CD14-positive monocyte (primary cell): ENCODE results near the gene ZNF423. TPM values are rescaled to one million over a fixed set of nuclear protein-coding genes. Genes with fewer than 3 reads are reported as not detected.

Source experiments
- DNase-seq, 3 donors: peaks; one replicate each; pipeline ENCODE4 v3.0.0-alpha.2; 2011 to 2022
- H2AFZ ChIP-seq: 2 replicates; pipeline ENCODE4 v1.6.0; 2012; ENCODE audit warnings: mild to moderate bottlenecking, low read depth, low read length, inconsistent platforms; ENCODE audit not compliant: insufficient read depth, poor library complexity, severe bottlenecking
- H3K27ac ChIP-seq, 2 donors: 1 replicate in 1 of 2; 2 replicates in 1 of 2; pipeline ENCODE4 v1.5.1; 2012 to 2013; ENCODE audit warnings: low read length in 2 of 2, control low read depth in 1 of 2, inconsistent platforms in 1 of 2, low read depth in 1 of 2, mild to moderate bottlenecking in 1 of 2
- H3K27me3 ChIP-seq, 2 donors: one replicate each; pipeline versions ENCODE4 v1.6.0 to v1.6.1; 2011 to 2013; ENCODE audit warnings: low read length in 2 of 2; ENCODE audit not compliant: control insufficient read depth in 2 of 2, insufficient read depth in 2 of 2
- H3K36me3 ChIP-seq, 2 donors: replicated peaks in 1 of 2; 1 replicate in 1 of 2; 2 replicates in 1 of 2; pipeline versions ENCODE4 v1.5.1 to v1.6.1; 2012 to 2013; ENCODE audit warnings: low read length in 2 of 2, control low read depth in 1 of 2, inconsistent platforms in 1 of 2, mild to moderate bottlenecking in 1 of 2; ENCODE audit not compliant: insufficient read depth in 2 of 2, control insufficient read depth in 1 of 2
- H3K4me1 ChIP-seq, 2 donors: 1 replicate in 1 of 2; 2 replicates in 1 of 2; pipeline versions ENCODE4 v1.5.1 to v1.6.1; 2012 to 2013; ENCODE audit warnings: low read length in 2 of 2, control low read depth in 1 of 2, inconsistent platforms in 1 of 2, mild to moderate bottlenecking in 1 of 2, moderate library complexity in 1 of 2; ENCODE audit not compliant: insufficient read depth in 2 of 2, control insufficient read depth in 1 of 2
- H3K4me2 ChIP-seq: replicated peaks from 2 replicates; pipeline ENCODE3; 2012; ENCODE audit warnings: low read length, moderate library complexity, mild to moderate bottlenecking; ENCODE audit not compliant: poor library complexity, severe bottlenecking; ENCODE audit errors: extremely low read depth
- H3K4me3 ChIP-seq, 3 experiments: fragments of 200-600 bp in 1 of 3; sonication (generic) in 1 of 3; replicated peaks in 1 of 3; 1 replicate in 2 of 3; 2 replicates in 1 of 3; pipeline ENCODE4 v1.5.1; 2011 to 2013; ENCODE audit warnings: low read length in 3 of 3, mild to moderate bottlenecking in 3 of 3, control low read depth in 2 of 3, low read depth in 2 of 3, inconsistent platforms in 1 of 3, moderate library complexity in 1 of 3
- H3K79me2 ChIP-seq: 2 replicates; pipeline ENCODE4 v1.6.0; 2012; ENCODE audit warnings: mild to moderate bottlenecking, control low read depth, inconsistent platforms, low read length, moderate library complexity; ENCODE audit not compliant: insufficient read depth
- H3K9ac ChIP-seq: 2 replicates; pipeline ENCODE4 v1.6.0; 2017; ENCODE audit warnings: low read length, mild to moderate bottlenecking; ENCODE audit not compliant: insufficient read depth, poor library complexity, severe bottlenecking
- H3K9me3 ChIP-seq, 2 donors: replicated peaks in 1 of 2; 1 replicate in 1 of 2; 2 replicates in 1 of 2; pipeline versions ENCODE4 v1.5.1 to v1.6.1; 2012 to 2013; ENCODE audit warnings: low read length in 2 of 2, control low read depth in 1 of 2; ENCODE audit not compliant: control insufficient read depth in 1 of 2, insufficient read depth in 1 of 2
- H4K20me1 ChIP-seq: 2 replicates; pipeline ENCODE4 v1.6.0; 2012; ENCODE audit warnings: mild to moderate bottlenecking, low read length, control low read depth, moderate library complexity; ENCODE audit not compliant: insufficient read depth
- H3K27ac Mint-ChIP-seq, 7 donors: one replicate each; pipeline ENCODE4 v1.8.0; 2020; ENCODE audit warnings: mild to moderate bottlenecking in 7 of 7, mixed read lengths in 7 of 7, moderate library complexity in 6 of 7, inconsistent platforms in 2 of 7
- H3K27me3 Mint-ChIP-seq, 3 donors: one replicate each; pipeline ENCODE4 v1.8.0; 2021 to 2022; ENCODE audit warnings: low read depth in 3 of 3, mild to moderate bottlenecking in 3 of 3, mixed read lengths in 3 of 3, moderate library complexity in 3 of 3, inconsistent platforms in 1 of 3
- H3K36me3 Mint-ChIP-seq, 2 donors: one replicate each; pipeline ENCODE4 v1.8.0; 2020; ENCODE audit warnings: mixed read lengths in 2 of 2, inconsistent platforms in 1 of 2, mild to moderate bottlenecking in 1 of 2
- H3K4me1 Mint-ChIP-seq: one replicate; pipeline ENCODE4 v1.8.0; 2020; ENCODE audit warnings: mild to moderate bottlenecking, mixed read lengths
- H3K4me3 Mint-ChIP-seq, 2 donors: one replicate each; pipeline ENCODE4 v1.8.0; 2020; ENCODE audit warnings: mild to moderate bottlenecking in 2 of 2, mixed read lengths in 2 of 2, moderate library complexity in 1 of 2
- H3K9me3 Mint-ChIP-seq, 7 donors: one replicate each; pipeline ENCODE4 v1.8.0; 2020 to 2022; ENCODE audit warnings: mixed read lengths in 7 of 7, mild to moderate bottlenecking in 6 of 7, moderate library complexity in 6 of 7, inconsistent platforms in 2 of 7
- WGBS: methylation state at CpG from one replicate; pipeline ENCODE4 v1.1.5; 2013; ENCODE audit warnings: missing lambda C conversion rate; ENCODE audit not compliant: insufficient coverage; 5-methylcytosine and 5-hydroxymethylcytosine counted together
- intact Hi-C, 2 donors: fragments of 100-400 bp; cut with micrococcal nuclease; formaldehyde crosslinking; loops; one replicate each; pipeline versions ENCODE4 v1.15.0 to v1.15.1; 2023
- polyA plus RNA-seq, 3 donors: library from polyadenylated mRNA; depleted of rRNA in 1 of 3; unstranded in 2 of 3; stranded (reverse) in 1 of 3; fragments of 300-500 nt in 2 of 3; fragments of >200 nt in 1 of 3; fragmentation: Illumina TruSeq in 2 of 3; gene quantifications; 1 replicate in 2 of 3; 2 replicates in 1 of 3; pipeline ENCODE4 v1.2.3, GENCODE V29; 2012 to 2021
- TF ChIP-seq, protein P1 (sequence below): fragments of 200-600 bp; IDR thresholded peaks from one replicate; pipeline ENCODE4 v1.8.0; 2022; ENCODE audit warnings: antibody characterized with exemption, mild to moderate bottlenecking

ZNF423 gene
- polyA plus RNA-seq, 3 donors: not detected

GRCh38 chr16:49550666-49551065, 305.2 kb downstream of the ZNF423 start:
- no peaks in the 10 kb centered on the region for H3K36me3 Mint-ChIP-seq
- no peaks in the 10 kb centered on the region for H3K79me2 ChIP-seq
- TF ChIP-seq, protein P1, sequence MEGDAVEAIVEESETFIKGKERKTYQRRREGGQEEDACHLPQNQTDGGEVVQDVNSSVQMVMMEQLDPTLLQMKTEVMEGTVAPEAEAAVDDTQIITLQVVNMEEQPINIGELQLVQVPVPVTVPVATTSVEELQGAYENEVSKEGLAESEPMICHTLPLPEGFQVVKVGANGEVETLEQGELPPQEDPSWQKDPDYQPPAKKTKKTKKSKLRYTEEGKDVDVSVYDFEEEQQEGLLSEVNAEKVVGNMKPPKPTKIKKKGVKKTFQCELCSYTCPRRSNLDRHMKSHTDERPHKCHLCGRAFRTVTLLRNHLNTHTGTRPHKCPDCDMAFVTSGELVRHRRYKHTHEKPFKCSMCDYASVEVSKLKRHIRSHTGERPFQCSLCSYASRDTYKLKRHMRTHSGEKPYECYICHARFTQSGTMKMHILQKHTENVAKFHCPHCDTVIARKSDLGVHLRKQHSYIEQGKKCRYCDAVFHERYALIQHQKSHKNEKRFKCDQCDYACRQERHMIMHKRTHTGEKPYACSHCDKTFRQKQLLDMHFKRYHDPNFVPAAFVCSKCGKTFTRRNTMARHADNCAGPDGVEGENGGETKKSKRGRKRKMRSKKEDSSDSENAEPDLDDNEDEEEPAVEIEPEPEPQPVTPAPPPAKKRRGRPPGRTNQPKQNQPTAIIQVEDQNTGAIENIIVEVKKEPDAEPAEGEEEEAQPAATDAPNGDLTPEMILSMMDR: no peak
- no peak overlapping the region for H3K27ac ChIP-seq
- H3K27me3 ChIP-seq: no peaks in the 10 kb centered on the region
- WGBS: 78% methylated on average over 4 of the region's 6 CpGs
- H4K20me1 ChIP-seq: no peaks in the 10 kb centered on the region
- H3K27me3 Mint-ChIP-seq: peaks cover 2 to 7% (median 2%) of the 10 kb centered on the region in 3 donors
- no peak overlapping the region for H3K9ac ChIP-seq
- no peak overlapping the region for H3K4me3 ChIP-seq
- H3K4me2 ChIP-seq: no peak overlapping the region
- no peaks in the 10 kb centered on the region for H3K9me3 ChIP-seq
- no peak overlapping the region for H2AFZ ChIP-seq
- intact Hi-C loops: no loop called here
- H3K36me3 ChIP-seq: no peaks in the 10 kb centered on the region
- no peak for DNase-seq
- no peak overlapping the region for H3K4me3 Mint-ChIP-seq
- H3K27ac Mint-ChIP-seq: no peak overlapping the region
- no peaks in the 10 kb centered on the region for H3K9me3 Mint-ChIP-seq
- no peaks in the 10 kb centered on the region for H3K4me1 ChIP-seq
- peaks cover 4% of the 10 kb centered on the region for H3K4me1 Mint-ChIP-seq

- no peak for DNase-seq
- Histone ChIP-seq H3K4me1 (no peaks in the 10 kb centered on the region), H3K4me3 (no peak overlapping the region), H3K4me2 (no peak overlapping the region), H3K27ac (no peak overlapping the region), H2AFZ (no peak overlapping the region), H3K9me3 (no peaks in the 10 kb centered on the region), H3K79me2 (no peaks in the 10 kb centered on the region), H3K36me3 (no peaks in the 10 kb centered on the region), H3K9ac (no peak overlapping the region), H4K20me1 (no peaks in the 10 kb centered on the region), H3K27me3 (no peaks in the 10 kb centered on the region)
- Mint-ChIP-seq H3K9me3 (no peaks in the 10 kb centered on the region), H3K27me3 (peaks cover 2 to 7% (median 2%) of the 10 kb centered on the region in 3 donors), H3K4me3 (no peak overlapping the region), H3K27ac (no peak overlapping the region), H3K4me1 (peaks cover 4% of the 10 kb centered on the region), H3K36me3 (no peaks in the 10 kb centered on the region)
- TF ChIP-seq, protein P1: no peak
- intact Hi-C loops: no loop called here
- 78% methylated on average over 2 of the region's 5 CpGs for WGBS
Observed at GRCh38 chr16:49550140-49550539, 305.8 kb downstream of the ZNF423 start.
